Bronchial epithelial cell (primary cell): Measurements from ENCODE around the gene PID1. TPM values are rescaled to one million over a fixed set of nuclear protein-coding genes. Genes with fewer than 3 reads are reported as not detected.
"Not testable (repeated sequence)": the region's sequence is repeated elsewhere in the genome, so short reads cannot be mapped to it uniquely, and the experiment has no call there.

Experiments
- DNase-seq: peaks from one replicate; pipeline ENCODE4 v3.0.0-alpha.2; 2010; ENCODE audit warnings: low read depth
- FAIRE-seq: peaks from 2 replicates; lab custom pipeline; 2011; peaks lifted over from hg19 to GRCh38; lab: Jason Lieb, UNC
- H3K27me3 ChIP-seq: 2 replicates; pipeline ENCODE4 v1.5.1; 2011; ENCODE audit warnings: low read length; ENCODE audit not compliant: control insufficient read depth, insufficient read depth
- H3K36me3 ChIP-seq: 2 replicates; pipeline ENCODE4 v1.5.1; 2011; ENCODE audit warnings: low read length; ENCODE audit not compliant: control insufficient read depth, insufficient read depth
- H3K4me3 ChIP-seq: 2 replicates; pipeline ENCODE4 v1.5.1; 2011; ENCODE audit warnings: mild to moderate bottlenecking, low read depth, low read length, control low read depth
- total RNA-seq: library from RNA; depleted of rRNA; stranded (reverse); fragments of >200 nt; gene quantifications from 2 replicates; pipeline ENCODE4 v1.2.1, GENCODE V29; 2014
- TF ChIP-seq, protein P1 (sequence below): IDR thresholded peaks from 2 replicates; pipeline ENCODE4 v1.5.1; 2011; ENCODE audit warnings: mild to moderate bottlenecking, moderate library complexity, low read length, control low read depth, inconsistent platforms; ENCODE audit not compliant: insufficient read depth, severe bottlenecking

Gene PID1
- total RNA-seq, 1 donor from 2014 or later: 9.5 TPM

DNA sequence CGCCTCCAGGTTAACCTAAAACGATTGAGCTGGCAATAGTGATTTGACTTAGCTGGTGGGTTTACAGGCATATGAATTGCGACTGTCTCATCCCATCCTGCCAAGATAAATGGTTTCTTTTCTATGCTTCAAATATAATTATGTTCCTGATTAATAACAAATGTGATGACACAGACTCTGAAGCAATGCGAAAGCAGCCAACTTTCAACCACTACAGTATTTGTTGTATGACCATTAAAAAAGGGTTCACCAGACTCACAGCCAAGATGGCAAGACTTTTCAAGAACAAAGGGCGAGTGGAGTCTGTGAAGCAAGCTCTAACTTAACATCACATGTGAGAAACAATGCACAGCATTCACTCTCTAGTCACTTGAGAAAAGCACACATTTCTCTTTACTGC, 186.6 kb downstream of the PID1 start:
- Histone ChIP-seq H3K27me3 (no peaks in the 10 kb centered on the region), H3K36me3 (no peaks in the 10 kb centered on the region), H3K4me3 (no peak overlapping the region)
- TF ChIP-seq, protein P1, sequence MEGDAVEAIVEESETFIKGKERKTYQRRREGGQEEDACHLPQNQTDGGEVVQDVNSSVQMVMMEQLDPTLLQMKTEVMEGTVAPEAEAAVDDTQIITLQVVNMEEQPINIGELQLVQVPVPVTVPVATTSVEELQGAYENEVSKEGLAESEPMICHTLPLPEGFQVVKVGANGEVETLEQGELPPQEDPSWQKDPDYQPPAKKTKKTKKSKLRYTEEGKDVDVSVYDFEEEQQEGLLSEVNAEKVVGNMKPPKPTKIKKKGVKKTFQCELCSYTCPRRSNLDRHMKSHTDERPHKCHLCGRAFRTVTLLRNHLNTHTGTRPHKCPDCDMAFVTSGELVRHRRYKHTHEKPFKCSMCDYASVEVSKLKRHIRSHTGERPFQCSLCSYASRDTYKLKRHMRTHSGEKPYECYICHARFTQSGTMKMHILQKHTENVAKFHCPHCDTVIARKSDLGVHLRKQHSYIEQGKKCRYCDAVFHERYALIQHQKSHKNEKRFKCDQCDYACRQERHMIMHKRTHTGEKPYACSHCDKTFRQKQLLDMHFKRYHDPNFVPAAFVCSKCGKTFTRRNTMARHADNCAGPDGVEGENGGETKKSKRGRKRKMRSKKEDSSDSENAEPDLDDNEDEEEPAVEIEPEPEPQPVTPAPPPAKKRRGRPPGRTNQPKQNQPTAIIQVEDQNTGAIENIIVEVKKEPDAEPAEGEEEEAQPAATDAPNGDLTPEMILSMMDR: no peak
- DNase-seq (no peak), FAIRE-seq (no peak)

DNA sequence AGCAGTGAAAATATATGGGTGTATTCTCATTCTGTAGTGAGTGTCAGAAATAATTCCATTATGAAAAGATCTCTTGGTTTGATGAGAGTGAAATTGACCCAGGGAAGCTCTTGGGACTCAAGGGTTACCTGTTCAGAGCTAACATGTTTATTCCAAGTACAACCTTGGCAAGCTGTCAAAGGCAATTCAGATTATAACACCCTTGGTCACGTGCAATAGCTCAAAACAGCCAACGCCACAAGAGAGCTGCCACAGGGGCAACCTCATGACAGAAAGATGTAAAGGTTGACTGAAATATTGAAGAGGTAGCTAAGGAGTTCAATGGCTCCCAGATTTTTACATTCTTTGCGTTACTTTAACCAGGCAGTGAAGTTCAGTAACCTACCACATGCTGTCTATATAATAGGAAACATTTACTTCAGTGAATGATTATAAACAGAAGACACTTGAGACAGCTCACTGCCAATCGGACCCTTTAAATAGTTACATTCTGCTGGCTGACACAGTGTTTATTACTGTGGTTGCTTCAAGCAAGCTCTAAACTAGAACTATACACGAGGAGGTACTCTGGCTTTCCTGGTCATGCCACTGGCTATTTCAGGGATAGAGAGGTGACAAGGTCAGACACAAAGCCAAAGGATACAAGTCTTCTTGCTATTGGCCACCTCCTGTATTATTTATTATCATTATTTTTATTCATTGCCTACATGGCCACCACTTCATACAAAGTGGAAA, 187.3 kb downstream of the PID1 start:
- Histone ChIP-seq H3K27me3 (no peaks in the 10 kb centered on the region), H3K36me3 (no peaks in the 10 kb centered on the region), H3K4me3 (no peak overlapping the region)
- FAIRE-seq (no peak), DNase-seq (no peak)
- TF ChIP-seq, protein P1: no peak

DNA sequence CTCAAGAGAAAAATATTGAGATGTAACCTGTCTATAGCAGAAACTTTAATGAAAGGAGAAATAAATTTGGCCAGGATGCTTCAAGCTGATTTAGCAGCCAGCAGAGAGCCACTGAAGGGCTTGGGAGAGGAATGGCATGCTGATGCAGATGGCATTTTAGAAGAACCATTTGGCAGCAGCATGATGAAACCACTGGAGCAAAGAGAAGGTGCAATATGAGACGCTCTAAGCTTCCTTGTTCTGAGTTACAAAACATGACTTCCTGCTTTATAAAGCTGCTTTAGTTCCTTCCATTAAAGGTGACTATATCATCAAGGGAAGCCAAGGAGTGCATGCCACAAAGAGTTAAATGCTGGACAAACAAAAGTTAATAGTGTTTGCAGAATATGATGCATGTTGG, 189.7 kb downstream of the PID1 start:
- no peak for DNase-seq
- Histone ChIP-seq H3K27me3 (no peaks in the 10 kb centered on the region), H3K36me3 (no peaks in the 10 kb centered on the region), H3K4me3 (no peak overlapping the region)
- FAIRE-seq: no peak
- TF ChIP-seq, protein P1: no peak

DNA sequence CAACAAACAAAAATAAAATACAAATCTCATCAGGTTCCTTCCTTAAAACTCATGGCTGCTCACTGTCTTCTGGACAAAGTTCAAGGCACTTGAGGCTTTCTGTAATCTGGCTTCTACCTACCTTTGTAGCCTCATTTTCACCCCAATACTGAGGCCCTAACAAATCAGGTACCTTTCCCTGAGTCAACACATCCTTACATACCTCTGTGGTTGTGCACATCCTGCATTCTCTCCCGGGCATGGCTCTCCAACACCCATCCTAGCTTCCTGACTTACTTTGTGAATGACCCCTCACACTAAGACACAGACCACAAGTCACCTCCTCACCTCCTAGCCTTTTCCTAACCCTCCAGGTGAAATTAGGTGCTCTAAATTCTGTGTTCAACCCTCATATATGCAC, 190.9 kb downstream of the PID1 start:
- DNase-seq (peak; percentile 17), FAIRE-seq (no peak)
- no peak overlapping the region for H3K4me3 ChIP-seq
- no peaks in the 10 kb centered on the region for H3K36me3 ChIP-seq
- TF ChIP-seq, protein P1: no peak
- H3K27me3 ChIP-seq: no peaks in the 10 kb centered on the region

DNA sequence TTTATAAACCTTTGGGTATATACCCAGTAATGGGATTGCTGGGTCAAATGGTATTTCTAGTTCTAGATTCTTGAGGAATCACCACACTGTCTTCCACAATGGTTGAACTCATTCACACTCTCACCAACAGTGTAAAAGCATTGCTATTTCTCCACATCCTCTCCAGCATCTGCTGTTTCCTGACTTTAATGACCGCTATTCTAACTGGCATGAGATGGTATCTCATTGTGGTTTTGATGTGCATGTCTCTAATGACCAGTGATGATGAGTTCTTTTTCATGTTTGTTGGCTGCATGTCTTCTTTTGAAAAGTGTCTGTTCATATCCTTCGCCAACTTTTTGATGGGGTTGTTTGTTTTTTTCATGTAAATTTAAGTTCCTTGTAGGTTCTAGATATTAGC, 194.2 kb downstream of the PID1 start:
- not testable (repeated sequence) for DNase-seq, H3K27me3 ChIP-seq, H3K4me3 ChIP-seq, H3K36me3 ChIP-seq, FAIRE-seq

DNA sequence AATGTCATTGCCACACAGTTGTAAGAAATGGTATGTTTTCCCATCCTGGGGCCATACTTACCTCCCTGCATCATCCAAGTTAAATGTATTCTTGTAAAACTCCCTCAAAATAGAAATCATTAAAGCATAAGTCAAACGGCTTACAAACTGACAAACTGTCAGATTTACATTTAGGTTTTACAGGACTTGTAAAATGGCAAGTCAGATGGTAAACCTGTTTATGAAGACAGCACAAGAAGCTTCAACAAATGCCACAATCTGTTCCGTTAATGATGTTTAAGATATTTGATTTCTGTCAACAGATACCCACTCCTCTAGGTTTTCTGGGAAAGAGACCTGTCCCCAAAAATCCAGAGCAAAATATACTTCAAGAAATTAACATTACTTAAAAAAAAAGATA, 197.2 kb downstream of the PID1 start:
- TF ChIP-seq, protein P1: no peak
- H3K36me3 ChIP-seq: no peaks in the 10 kb centered on the region
- no peak overlapping the region for H3K4me3 ChIP-seq
- DNase-seq (no peak), FAIRE-seq (no peak)
- no peaks in the 10 kb centered on the region for H3K27me3 ChIP-seq
